ACC112 (cell line): Measurements from ENCODE around the gene NR1D2.

Experiments used
- H2AFZ ChIP-seq: fragments of 200-600 bp; sonication (generic); one replicate; pipeline ENCODE4 v1.6.0; 2017; ENCODE audit warnings: antibody characterized with exemption, low read length; ENCODE audit not compliant: unreplicated experiment
- H3K27ac ChIP-seq: fragments of 200-600 bp; sonication (generic); 2 replicates; pipeline ENCODE4 v1.5.1; 2014; ENCODE audit warnings: low read depth, mild to moderate bottlenecking, antibody characterized with exemption, low read length, moderate library complexity
- H3K27me3 ChIP-seq: fragments of 200-600 bp; sonication (generic); 2 replicates; pipeline ENCODE4 v1.6.1; 2014; ENCODE audit warnings: mild to moderate bottlenecking, antibody characterized with exemption, low read length, moderate library complexity, mixed read lengths; ENCODE audit not compliant: insufficient read depth
- H3K36me3 ChIP-seq: fragments of 200-600 bp; sonication (generic); 2 replicates; pipeline ENCODE4 v1.6.1; 2016; ENCODE audit warnings: mild to moderate bottlenecking, antibody characterized with exemption, low read length, moderate library complexity, mixed read lengths; ENCODE audit not compliant: insufficient read depth
- H3K4me1 ChIP-seq: fragments of 200-600 bp; sonication (generic); one replicate; pipeline ENCODE4 v1.6.1; 2016; ENCODE audit warnings: low read length, mixed read lengths; ENCODE audit not compliant: insufficient read depth, unreplicated experiment, control insufficient read depth
- H3K4me3 ChIP-seq: fragments of 200-600 bp; sonication (generic); 2 replicates; pipeline ENCODE4 v1.5.1; 2014; ENCODE audit warnings: mild to moderate bottlenecking, low read depth, low read length
- H3K79me2 ChIP-seq: fragments of 200-600 bp; sonication (generic); one replicate; pipeline ENCODE4 v1.6.0; 2016; ENCODE audit warnings: low read length; ENCODE audit not compliant: control insufficient read depth, unreplicated experiment, insufficient read depth

The NR1D2 gene

DNA sequence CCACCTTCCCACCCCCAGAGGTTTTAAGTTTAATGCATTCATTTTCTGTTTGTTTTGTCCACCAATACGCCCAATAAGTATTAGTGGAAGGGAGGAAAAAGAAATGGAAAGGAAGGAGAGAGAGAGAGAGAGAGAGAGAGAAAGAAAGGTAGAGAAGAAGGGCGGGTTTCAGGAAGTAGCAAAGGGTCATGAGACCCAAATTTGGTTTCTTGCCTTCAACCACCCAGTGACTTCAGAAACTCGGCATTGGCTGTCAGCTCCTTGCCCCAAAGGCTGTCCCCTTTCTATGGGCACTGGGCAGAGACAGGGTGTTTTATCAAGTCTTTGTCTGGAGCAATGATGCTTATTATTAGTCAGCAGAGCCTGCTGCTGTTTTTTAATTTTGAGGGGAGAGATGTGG is 13.5 kb upstream of the NR1D2 start:
- Histone ChIP-seq H3K27ac (no peak overlapping the region), H3K27me3 (no peaks in the 10 kb centered on the region), H2AFZ (no peak overlapping the region), H3K4me3 (no peak overlapping the region), H3K79me2 (no peaks in the 10 kb centered on the region), H3K36me3 (no peaks in the 10 kb centered on the region), H3K4me1 (no peaks in the 10 kb centered on the region)

DNA sequence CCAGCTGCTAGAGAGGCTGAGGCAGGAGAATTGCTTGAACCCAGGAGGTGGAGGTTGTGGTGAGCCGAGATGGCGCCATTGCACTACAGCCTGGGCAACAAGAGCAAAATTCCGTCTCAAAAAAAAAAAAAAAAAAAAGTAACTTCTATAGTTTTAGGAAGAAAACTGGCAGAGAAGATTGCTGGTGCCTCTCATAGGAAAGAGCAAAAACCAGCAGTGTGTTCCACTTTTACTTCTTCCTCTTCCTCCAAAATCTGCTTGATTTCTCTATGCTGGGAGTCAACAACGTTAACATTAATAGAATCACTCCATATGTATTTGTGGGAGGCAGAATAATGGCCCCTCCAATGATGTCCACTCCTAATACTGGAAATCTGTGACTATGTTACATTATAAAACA is 12.5 kb upstream of the NR1D2 start:
- Histone ChIP-seq H3K27me3 (no peaks in the 10 kb centered on the region), H3K4me1 (no peaks in the 10 kb centered on the region), H3K27ac (no peak overlapping the region), H3K4me3 (no peak overlapping the region), H3K36me3 (no peaks in the 10 kb centered on the region), H3K79me2 (no peaks in the 10 kb centered on the region), H2AFZ (no peak overlapping the region)

DNA sequence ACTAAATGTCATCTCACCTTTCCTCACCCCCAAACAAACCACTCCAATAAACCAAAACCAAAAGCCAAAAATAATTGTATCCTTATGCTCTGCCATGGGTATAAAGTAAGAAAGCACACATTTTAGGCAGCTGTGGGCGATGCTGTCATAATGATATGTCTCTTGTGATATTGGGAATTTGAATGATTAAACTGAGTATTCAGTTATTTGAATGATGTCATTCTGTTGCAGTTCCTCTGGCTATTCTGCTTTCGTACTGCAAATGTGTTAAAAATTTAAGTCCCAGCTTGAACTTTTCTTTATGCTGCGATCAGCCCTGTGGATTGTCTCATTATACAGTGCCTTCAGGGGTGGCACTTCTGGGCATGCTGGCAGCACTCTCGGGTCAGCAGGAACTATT is 10.8 kb upstream of the NR1D2 start:
- Histone ChIP-seq H3K4me1 (no peaks in the 10 kb centered on the region), H2AFZ (no peak overlapping the region), H3K36me3 (no peaks in the 10 kb centered on the region), H3K79me2 (no peaks in the 10 kb centered on the region), H3K27me3 (no peaks in the 10 kb centered on the region), H3K27ac (no peak overlapping the region), H3K4me3 (no peak overlapping the region)

DNA sequence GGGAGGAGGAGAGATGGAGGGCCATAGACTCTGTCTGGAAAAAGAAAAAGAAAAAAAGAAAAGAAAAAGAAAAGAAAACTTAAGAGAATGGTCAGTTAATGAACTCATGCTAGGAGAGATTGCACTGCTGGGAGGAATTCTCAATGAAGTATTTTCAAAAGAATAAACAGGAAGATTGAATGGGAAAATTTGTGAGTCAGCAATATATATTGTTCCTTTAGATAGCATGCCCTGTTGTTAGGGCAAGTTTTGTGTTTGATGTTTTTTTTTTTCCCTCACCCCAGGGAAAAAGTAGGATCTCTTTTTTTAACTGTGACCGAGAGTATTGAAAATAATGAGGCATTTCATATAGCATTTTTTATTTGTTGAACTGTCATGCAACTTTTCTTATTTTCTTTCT is 7.8 kb upstream of the NR1D2 start:
- Histone ChIP-seq H3K79me2 (no peaks in the 10 kb centered on the region), H3K36me3 (no peaks in the 10 kb centered on the region), H3K4me3 (no peak overlapping the region), H3K4me1 (no peaks in the 10 kb centered on the region), H2AFZ (no peak overlapping the region), H3K27ac (no peak overlapping the region), H3K27me3 (no peaks in the 10 kb centered on the region)

DNA sequence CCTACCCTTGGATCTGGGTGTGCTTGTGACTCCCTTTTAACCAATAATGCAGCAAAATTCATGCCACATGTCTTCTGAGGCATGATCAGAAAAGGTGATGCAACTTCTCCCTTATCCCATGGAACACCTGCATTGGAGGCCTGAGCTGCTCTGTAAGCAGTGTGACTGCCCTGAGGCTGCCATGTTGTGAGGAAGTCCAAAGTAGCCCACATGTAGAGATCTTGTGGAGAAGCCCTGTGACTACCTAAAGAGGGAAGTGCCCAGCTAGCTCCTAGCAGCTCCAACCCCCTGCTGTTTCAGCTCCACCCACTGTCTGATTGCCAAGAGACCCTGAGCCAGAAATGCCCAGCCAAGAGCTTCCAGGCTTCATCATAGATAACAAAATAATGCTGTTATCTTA is 6.4 kb upstream of the NR1D2 start:
- H3K27ac ChIP-seq: no peak overlapping the region
- no peak overlapping the region for H2AFZ ChIP-seq
- no peaks in the 10 kb centered on the region for H3K27me3 ChIP-seq
- no peaks in the 10 kb centered on the region for H3K79me2 ChIP-seq
- no peaks in the 10 kb centered on the region for H3K36me3 ChIP-seq
- H3K4me1 ChIP-seq: no peaks in the 10 kb centered on the region
- no peak overlapping the region for H3K4me3 ChIP-seq

- H3K79me2 ChIP-seq: no peaks in the 10 kb centered on the region
- no peaks in the 10 kb centered on the region for H3K27me3 ChIP-seq
- no peak overlapping the region for H2AFZ ChIP-seq
- no peak overlapping the region for H3K4me3 ChIP-seq
- no peak overlapping the region for H3K27ac ChIP-seq
- peaks cover 5% of the 10 kb centered on the region for H3K4me1 ChIP-seq
- H3K36me3 ChIP-seq: no peaks in the 10 kb centered on the region
These were observed 4.3 kb upstream of the NR1D2 start for GRCh38 chr3:23940775-23941174.

DNA sequence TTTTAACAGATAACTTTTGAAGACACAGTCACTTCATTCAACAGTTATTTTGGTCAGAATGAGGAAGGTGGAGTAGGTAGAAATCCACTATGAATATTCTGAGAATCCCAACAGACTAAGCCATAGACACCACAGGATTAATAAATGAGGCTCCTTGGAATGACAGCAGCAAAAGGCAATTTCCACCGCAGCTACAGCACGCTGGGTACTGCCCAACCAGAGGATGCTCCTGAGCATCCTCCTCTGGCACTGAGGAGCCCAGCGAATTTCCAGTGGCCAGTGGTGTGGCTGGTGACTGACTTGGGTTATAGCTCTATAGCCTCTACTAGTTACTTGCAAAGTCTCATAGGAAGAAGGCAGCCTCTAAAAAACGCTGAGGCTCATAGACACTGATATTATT is 3.6 kb upstream of the NR1D2 start:
- Histone ChIP-seq H3K27ac (no peak overlapping the region), H3K36me3 (no peaks in the 10 kb centered on the region), H3K79me2 (no peaks in the 10 kb centered on the region), H3K4me3 (no peak overlapping the region), H3K4me1 (peaks cover 5% of the 10 kb centered on the region), H2AFZ (no peak overlapping the region), H3K27me3 (no peaks in the 10 kb centered on the region)

GRCh38 chr3:23942546-23942945 is 2.5 kb upstream of the NR1D2 start:
- Histone ChIP-seq H2AFZ (no peak overlapping the region), H3K4me3 (no peak overlapping the region), H3K79me2 (no peaks in the 10 kb centered on the region), H3K27ac (no peak overlapping the region), H3K27me3 (no peaks in the 10 kb centered on the region), H3K36me3 (no peaks in the 10 kb centered on the region), H3K4me1 (peaks cover 15% of the 10 kb centered on the region)

GRCh38 chr3:23944007-23944783 is 891 bp upstream of the NR1D2 start:
- no peaks in the 10 kb centered on the region for H3K36me3 ChIP-seq
- no peak overlapping the region for H3K27ac ChIP-seq
- peak overlapping the region; percentile 86 for H3K4me3 ChIP-seq
- no peak overlapping the region for H2AFZ ChIP-seq
- H3K4me1 ChIP-seq: peaks cover 32% of the 10 kb centered on the region
- H3K27me3 ChIP-seq: no peaks in the 10 kb centered on the region
- H3K79me2 ChIP-seq: peaks cover 11% of the 10 kb centered on the region

DNA sequence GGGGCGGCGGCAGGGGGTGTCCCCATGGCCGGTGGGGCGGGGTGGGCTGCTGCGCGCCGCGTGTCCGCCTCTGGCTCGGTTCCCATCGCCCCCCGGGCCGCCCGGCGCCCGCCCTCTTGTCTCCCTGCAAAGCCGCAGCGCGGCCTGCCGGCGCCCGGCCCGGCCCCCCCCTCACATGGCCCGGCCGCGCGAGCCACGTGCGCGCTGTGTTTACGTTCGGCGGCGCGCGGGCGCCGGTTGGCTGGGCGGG is 502 bp downstream of the NR1D2 start:
- Histone ChIP-seq H3K79me2 (peaks cover 20% of the 10 kb centered on the region), H3K4me1 (peaks cover 46% of the 10 kb centered on the region), H2AFZ (peak overlapping the region; percentile 9), H3K36me3 (no peaks in the 10 kb centered on the region), H3K27ac (peak overlapping the region; percentile 75; the same call in 1 of the 2 replicates), H3K4me3 (peak overlapping the region; percentile 86), H3K27me3 (no peaks in the 10 kb centered on the region)

GRCh38 chr3:23945913-23946687 is 1.0 kb downstream of the NR1D2 start:
- Histone ChIP-seq H3K36me3 (no peaks in the 10 kb centered on the region), H3K27me3 (no peaks in the 10 kb centered on the region), H3K4me3 (peak overlapping the region; percentile 86), H3K79me2 (peaks cover 22% of the 10 kb centered on the region), H3K4me1 (peaks cover 46% of the 10 kb centered on the region), H2AFZ (no peak overlapping the region), H3K27ac (peak overlapping the region; percentile 86)
